ENCODE results near the gene SLC12A4. TPM values are rescaled to one million over a fixed set of nuclear protein-coding genes. Genes with fewer than 3 reads are reported as not detected.

Gene SLC12A4
- total and polyA plus RNA-seq, 2 of the 13 experiments (the other 11 are each of a cell fraction or from before 2014, with no cell fraction given): 65.1 to 84.3 TPM

DNA sequence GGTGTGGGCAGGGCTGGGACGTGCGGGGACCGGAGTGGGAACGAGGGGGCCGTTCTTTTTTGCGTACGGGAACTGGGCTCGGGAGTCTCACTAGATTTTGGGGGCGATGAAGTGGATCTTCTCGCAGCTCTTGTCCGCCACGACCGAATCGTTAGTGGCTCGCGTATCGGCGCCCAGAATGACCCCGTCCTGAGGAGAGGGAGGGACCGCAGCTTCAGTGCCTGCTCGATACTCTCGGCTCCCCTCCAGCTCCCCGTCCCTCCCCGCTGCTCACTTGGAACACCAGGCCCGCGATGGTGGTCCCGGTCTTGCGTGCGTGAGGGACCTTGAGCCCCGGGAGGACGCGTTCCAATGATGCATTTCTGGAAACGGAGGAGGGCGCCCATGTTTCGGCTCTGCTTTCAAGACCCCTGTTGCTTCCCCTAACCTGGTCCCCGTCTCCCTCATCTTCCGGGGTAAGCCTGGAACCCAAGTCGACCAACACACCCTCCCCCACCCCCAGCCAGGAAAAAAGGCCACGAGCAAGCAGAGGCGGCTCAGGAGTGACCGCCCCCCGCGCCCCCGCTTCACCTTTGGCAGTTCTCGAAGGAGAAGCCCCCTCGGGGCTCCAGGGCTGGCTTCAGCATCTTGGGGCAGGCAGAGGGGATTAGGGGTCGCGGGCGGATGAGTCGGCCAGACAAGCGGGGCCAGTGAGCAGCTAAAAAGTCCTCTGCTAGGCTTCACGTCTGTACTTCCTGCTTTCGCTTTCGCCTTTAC is 32.1 kb downstream of the SLC12A4 start, which contains the start of gene PSMB10 (continued):
- TF ChIP-seq MTA1 (CRISPR knock-in tag; IDR thresholded peaks at IDR 0.05; ENCODE audit: borderline replicate concordance): peak; percentile 60; the same call in 1 of the 2 replicates
- no peak for TF ChIP-seq NR2F2 (IDR thresholded peaks at IDR 0.05; ENCODE audit: borderline replicate concordance, low read depth)
- TF ChIP-seq ZNF317 (CRISPR knock-in tag; IDR thresholded peaks at IDR 0.05): no peak
- TF ChIP-seq, protein P1, sequence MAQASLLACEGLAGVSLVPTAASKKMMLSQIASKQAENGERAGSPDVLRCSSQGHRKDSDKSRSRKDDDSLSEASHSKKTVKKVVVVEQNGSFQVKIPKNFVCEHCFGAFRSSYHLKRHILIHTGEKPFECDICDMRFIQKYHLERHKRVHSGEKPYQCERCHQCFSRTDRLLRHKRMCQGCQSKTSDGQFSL (CRISPR knock-in tag; IDR thresholded peaks at IDR 0.05): 0 out of 2 replicates have a peak, but pooled peaks have one; percentile 13
- TF ChIP-seq U2AF2 (IDR thresholded peaks at IDR 0.05; ENCODE audit: low read depth, low read length): peak; percentile 58; the same call in 1 of the 2 replicates
- no peak for TF ChIP-seq CEBPB (IDR thresholded peaks at IDR 0.05; ENCODE audit: borderline replicate concordance, low read depth, low read length)
- no peak for TF ChIP-seq NR1H2 (CRISPR knock-in tag; IDR thresholded peaks at IDR 0.05; ENCODE audit: borderline replicate concordance, low read depth)
- TF ChIP-seq, protein P2, sequence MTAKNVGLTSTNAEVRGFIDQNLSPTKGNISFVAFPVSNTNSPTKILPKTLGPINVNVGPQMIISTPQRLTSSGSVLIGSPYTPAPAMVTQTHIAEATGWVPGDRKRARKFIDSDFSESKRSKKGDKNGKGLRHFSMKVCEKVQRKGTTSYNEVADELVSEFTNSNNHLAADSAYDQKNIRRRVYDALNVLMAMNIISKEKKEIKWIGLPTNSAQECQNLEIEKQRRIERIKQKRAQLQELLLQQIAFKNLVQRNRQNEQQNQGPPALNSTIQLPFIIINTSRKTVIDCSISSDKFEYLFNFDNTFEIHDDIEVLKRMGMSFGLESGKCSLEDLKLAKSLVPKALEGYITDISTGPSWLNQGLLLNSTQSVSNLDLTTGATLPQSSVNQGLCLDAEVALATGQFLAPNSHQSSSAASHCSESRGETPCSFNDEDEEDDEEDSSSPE (CRISPR knock-in tag; IDR thresholded peaks at IDR 0.05): no peak; the same call in 1 of the 2 replicates
- TF ChIP-seq, protein P3, sequence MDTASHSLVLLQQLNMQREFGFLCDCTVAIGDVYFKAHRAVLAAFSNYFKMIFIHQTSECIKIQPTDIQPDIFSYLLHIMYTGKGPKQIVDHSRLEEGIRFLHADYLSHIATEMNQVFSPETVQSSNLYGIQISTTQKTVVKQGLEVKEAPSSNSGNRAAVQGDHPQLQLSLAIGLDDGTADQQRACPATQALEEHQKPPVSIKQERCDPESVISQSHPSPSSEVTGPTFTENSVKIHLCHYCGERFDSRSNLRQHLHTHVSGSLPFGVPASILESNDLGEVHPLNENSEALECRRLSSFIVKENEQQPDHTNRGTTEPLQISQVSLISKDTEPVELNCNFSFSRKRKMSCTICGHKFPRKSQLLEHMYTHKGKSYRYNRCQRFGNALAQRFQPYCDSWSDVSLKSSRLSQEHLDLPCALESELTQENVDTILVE (CRISPR knock-in tag; IDR thresholded peaks at IDR 0.05): no peak
- 0 out of 2 replicates have a peak, but pooled peaks have one; percentile 80 for TF ChIP-seq ARID2 (CRISPR knock-in tag; IDR thresholded peaks at IDR 0.05; ENCODE audit: borderline replicate concordance)
- no peak for TF ChIP-seq ZNF589 (CRISPR knock-in tag; conservative IDR thresholded peaks at IDR 0.05)
- no peak for TF ChIP-seq JUN (CRISPR knock-in tag; IDR thresholded peaks at IDR 0.05)
- TF ChIP-seq HCFC1 (IDR thresholded peaks at IDR 0.05; ENCODE audit: low read depth, low read length): no peak
- no peak for TF ChIP-seq SOX13 (IDR thresholded peaks at IDR 0.05)
- 0 out of 4 replicates have a peak, but pooled peaks of 1 of the 2 experiments have one; percentile 45 for TF ChIP-seq SOX13 (CRISPR knock-in tag; conservative IDR thresholded peaks at IDR 0.05 in 1 of 2, IDR thresholded peaks at IDR 0.05 in 1 of 2)
- TF ChIP-seq, protein P4, sequence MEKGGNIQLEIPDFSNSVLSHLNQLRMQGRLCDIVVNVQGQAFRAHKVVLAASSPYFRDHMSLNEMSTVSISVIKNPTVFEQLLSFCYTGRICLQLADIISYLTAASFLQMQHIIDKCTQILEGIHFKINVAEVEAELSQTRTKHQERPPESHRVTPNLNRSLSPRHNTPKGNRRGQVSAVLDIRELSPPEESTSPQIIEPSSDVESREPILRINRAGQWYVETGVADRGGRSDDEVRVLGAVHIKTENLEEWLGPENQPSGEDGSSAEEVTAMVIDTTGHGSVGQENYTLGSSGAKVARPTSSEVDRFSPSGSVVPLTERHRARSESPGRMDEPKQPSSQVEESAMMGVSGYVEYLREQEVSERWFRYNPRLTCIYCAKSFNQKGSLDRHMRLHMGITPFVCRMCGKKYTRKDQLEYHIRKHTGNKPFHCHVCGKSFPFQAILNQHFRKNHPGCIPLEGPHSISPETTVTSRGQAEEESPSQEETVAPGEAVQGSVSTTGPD (CRISPR knock-in tag; IDR thresholded peaks at IDR 0.05): no peak
- no peak for TF ChIP-seq MAFK (conservative IDR thresholded peaks at IDR 0.05 in 1 of 2, IDR thresholded peaks at IDR 0.05 in 1 of 2; ENCODE audit: low read length in 2 of 2)
- peak; percentile 24; the same call in 1 of the 2 replicates for TF ChIP-seq ZNF546 (CRISPR knock-in tag; conservative IDR thresholded peaks at IDR 0.05)
- 0 out of 2 replicates have a peak, but pooled peaks have one; percentile 2 for TF ChIP-seq ZNF788 (CRISPR knock-in tag; IDR thresholded peaks at IDR 0.05; ENCODE audit: borderline replicate concordance)
- TF ChIP-seq KLF15 (CRISPR knock-in tag; IDR thresholded peaks at IDR 0.05; ENCODE audit: borderline replicate concordance): no peak
- TF ChIP-seq ZNF468 (CRISPR knock-in tag; IDR thresholded peaks at IDR 0.05): no peak
- TF ChIP-seq ZIK1 (CRISPR knock-in tag; IDR thresholded peaks at IDR 0.05; ENCODE audit: borderline replicate concordance, low read depth): no peak
- TF ChIP-seq ZNF747 (CRISPR knock-in tag; IDR thresholded peaks at IDR 0.05; ENCODE audit: borderline replicate concordance): no peak
- no peak for TF ChIP-seq CBX2 (IDR thresholded peaks at IDR 0.05; ENCODE audit: low read depth, low read length)
- no peak for TF ChIP-seq CBX2 (CRISPR knock-in tag; IDR thresholded peaks at IDR 0.05; ENCODE audit: low read depth)
- TF ChIP-seq ZNF558 (CRISPR knock-in tag; IDR thresholded peaks at IDR 0.05; ENCODE audit: borderline replicate concordance): no peak
- peak; percentile 17; the same call in 1 of the 2 replicates for TF ChIP-seq TGIF2 (CRISPR knock-in tag; IDR thresholded peaks at IDR 0.05)
